GM19455 (cell line): ENCODE data around the gene NLRP6.
"Not testable (repeated sequence)": the region's sequence is repeated elsewhere in the genome, so short reads cannot be mapped to it uniquely, and the experiment has no call there.

ENCODE experiments used
- ATAC-seq: cut with Tn5 transposase; IDR thresholded peaks from one replicate; pipeline ENCODE4 v1.9.1; 2021; ENCODE audit not compliant: unreplicated experiment

Gene NLRP6

GRCh38 chr11:306645-307371 lies 28.6 kb downstream of the NLRP6 start:
- ATAC-seq: no peak

- not testable (repeated sequence) for ATAC-seq
Observed at GRCh38 chr11:307766-308708, 29.8 kb downstream of the NLRP6 start, which contains the start of gene IFITM2. Gene IFITM2 (plus strand): TSS chr11:307816. CDS start chr11:308193, 377 bp downstream.

GRCh38 chr11:308740-309665 lies 30.8 kb downstream of the NLRP6 start:
- ATAC-seq: not testable (repeated sequence)

GRCh38 chr11:309979-310572 lies 31.9 kb downstream of the NLRP6 start:
- not testable (repeated sequence) for ATAC-seq

GRCh38 chr11:311013-311748 lies 33.0 kb downstream of the NLRP6 start:
- ATAC-seq: peak; percentile 36

- no peak for ATAC-seq
Observed at GRCh38 chr11:312092-312816, 34.0 kb downstream of the NLRP6 start.

GRCh38 chr11:313304-313786 lies 35.1 kb downstream of the NLRP6 start:
- ATAC-seq: no peak

GRCh38 chr11:313787-314553 lies 35.8 kb downstream of the NLRP6 start, which contains the start of gene IFITM1:
Gene IFITM1 (plus strand): TSS chr11:314040. CDS start chr11:314171, 131 bp downstream.
- ATAC-seq: no peak

GRCh38 chr11:314554-314875 lies 36.3 kb downstream of the NLRP6 start:
- not testable (repeated sequence) for ATAC-seq

GRCh38 chr11:315051-315481 lies 36.9 kb downstream of the NLRP6 start:
- ATAC-seq: no peak

- ATAC-seq: no peak
Observed at GRCh38 chr11:315516-315994, 37.3 kb downstream of the NLRP6 start.

GRCh38 chr11:316031-316701 lies 38.0 kb downstream of the NLRP6 start:
- no peak for ATAC-seq

- no peak for ATAC-seq
Observed at GRCh38 chr11:316891-317301, 38.7 kb downstream of the NLRP6 start.

GRCh38 chr11:317668-318404 lies 39.6 kb downstream of the NLRP6 start:
- ATAC-seq: not testable (repeated sequence)

GRCh38 chr11:318405-319120 lies 40.4 kb downstream of the NLRP6 start:
- not testable (repeated sequence) for ATAC-seq
